ENCODE results near the gene GGNBP2.

GGNBP2 gene

DNA sequence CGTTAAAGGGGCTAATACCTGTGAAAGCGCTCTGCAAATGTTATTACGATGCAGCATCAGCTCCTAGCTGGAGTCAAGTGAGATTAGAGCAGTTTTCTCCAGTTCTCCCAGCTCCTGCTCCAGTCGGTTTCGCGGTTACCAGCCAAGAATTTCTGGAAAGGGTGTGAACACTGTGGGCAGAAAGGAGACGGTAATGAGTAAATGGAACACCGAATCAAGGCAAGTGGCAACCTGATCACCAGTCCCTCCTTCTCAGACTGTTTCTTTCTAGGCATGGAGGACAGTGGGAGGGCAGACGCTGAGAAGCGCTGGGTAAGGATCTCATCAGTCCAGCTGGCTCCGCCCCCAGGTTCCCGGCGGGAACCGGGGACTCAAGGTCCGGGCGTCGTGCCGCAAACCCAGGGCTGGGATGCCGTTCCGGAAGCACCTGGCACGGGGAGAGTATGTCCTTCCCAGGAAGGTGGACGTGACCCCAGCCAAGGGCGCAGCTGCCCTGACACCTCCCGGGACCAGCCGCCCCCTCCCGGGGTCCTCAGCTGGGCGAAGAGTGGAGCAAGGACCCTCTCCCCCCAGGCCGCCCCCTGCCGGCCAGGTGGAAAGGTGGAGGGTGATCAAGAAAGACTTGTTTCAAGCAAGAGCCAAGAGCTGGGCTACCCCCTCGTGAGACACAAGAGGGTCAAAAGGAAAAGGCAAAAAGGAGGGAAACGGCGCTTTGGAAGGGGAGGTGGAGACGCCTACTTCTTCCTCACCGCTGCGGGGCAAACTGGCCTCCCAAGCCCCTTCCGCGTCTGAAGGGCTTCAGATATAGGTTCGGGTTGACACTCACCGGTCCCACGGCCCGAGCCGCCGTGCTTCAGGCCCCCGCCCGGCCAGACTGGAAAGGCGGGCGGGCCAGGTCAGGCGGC lies 10.5 kb upstream of the GGNBP2 start:
- no peaks in the 10 kb centered on the region for H3K36me3 ChIP-seq (ENCODE audit: control insufficient read depth, insufficient read depth, low read length)
- peak overlapping the region; percentile 93 for H3K27ac ChIP-seq
- no peaks in the 10 kb centered on the region for H3K9me3 ChIP-seq (ENCODE audit: control insufficient read depth, low read length)
- peak overlapping the region; percentile 95 for H2AFZ ChIP-seq
- peak overlapping the region; percentile 80 for H3K4me3 ChIP-seq (ENCODE audit: low read depth, low read length)
- peaks cover 3% of the 10 kb centered on the region for H3K79me2 ChIP-seq
- H3K27me3 ChIP-seq (ENCODE audit: control insufficient read depth, insufficient read depth, low read length), result no peaks in the 10 kb centered on the region
- peaks cover 5% of the 10 kb centered on the region for H3K4me1 ChIP-seq
- TF ChIP-seq, protein P1, sequence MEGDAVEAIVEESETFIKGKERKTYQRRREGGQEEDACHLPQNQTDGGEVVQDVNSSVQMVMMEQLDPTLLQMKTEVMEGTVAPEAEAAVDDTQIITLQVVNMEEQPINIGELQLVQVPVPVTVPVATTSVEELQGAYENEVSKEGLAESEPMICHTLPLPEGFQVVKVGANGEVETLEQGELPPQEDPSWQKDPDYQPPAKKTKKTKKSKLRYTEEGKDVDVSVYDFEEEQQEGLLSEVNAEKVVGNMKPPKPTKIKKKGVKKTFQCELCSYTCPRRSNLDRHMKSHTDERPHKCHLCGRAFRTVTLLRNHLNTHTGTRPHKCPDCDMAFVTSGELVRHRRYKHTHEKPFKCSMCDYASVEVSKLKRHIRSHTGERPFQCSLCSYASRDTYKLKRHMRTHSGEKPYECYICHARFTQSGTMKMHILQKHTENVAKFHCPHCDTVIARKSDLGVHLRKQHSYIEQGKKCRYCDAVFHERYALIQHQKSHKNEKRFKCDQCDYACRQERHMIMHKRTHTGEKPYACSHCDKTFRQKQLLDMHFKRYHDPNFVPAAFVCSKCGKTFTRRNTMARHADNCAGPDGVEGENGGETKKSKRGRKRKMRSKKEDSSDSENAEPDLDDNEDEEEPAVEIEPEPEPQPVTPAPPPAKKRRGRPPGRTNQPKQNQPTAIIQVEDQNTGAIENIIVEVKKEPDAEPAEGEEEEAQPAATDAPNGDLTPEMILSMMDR (IDR thresholded peaks at IDR 0.05), result peak; percentile 54
- peak overlapping the region; percentile 85 for H3K4me2 ChIP-seq (ENCODE audit: low read length)
- peak overlapping the region; percentile 47 for H3K9ac ChIP-seq

GRCh38 chr17:36534840-36535668 lies 9.7 kb upstream of the GGNBP2 start, which contains the start of the genes MYO19 and PIGW:
MYO19 (minus strand) TSS chr17:36534868; CDS start chr17:36532538, 2,330 bp downstream.
PIGW (plus strand) TSS chr17:36534987; CDS start chr17:36537102, 2,115 bp downstream.
- TF ChIP-seq, protein P1 (IDR thresholded peaks at IDR 0.05), result peak; percentile 17
- Histone ChIP-seq H3K9me3 (ENCODE audit: control insufficient read depth, low read length) (no peaks in the 10 kb centered on the region), H3K36me3 (ENCODE audit: control insufficient read depth, insufficient read depth, low read length) (no peaks in the 10 kb centered on the region)

DNA sequence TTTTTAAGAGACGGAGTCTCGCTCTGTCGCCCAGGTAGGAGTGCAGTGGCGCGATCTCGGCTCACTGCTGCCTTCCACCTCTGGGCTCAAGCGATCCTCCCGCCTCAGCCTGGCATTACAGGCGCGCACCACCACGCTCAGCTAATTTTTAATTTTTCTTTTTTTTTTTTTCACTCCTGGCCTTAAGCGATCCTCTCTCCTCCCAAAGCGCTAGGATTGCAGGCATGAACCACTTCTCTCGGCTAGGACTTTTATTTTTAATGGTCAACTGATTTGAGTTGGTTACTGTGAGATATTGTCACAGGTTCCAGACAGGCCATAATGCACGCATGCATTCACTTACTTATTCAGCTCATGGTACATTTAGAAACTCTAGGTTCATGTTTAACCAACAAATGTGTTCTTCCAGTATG lies 9.0 kb upstream of the GGNBP2 start:
- Histone ChIP-seq H2AFZ (peak overlapping the region; percentile 95), H3K79me2 (peaks cover 6% of the 10 kb centered on the region), H3K4me2 (ENCODE audit: low read length) (peak overlapping the region; percentile 85), H3K27me3 (ENCODE audit: control insufficient read depth, insufficient read depth, low read length) (no peaks in the 10 kb centered on the region), H3K9ac (peak overlapping the region; percentile 47), H3K27ac (peak overlapping the region; percentile 93), H3K36me3 (ENCODE audit: control insufficient read depth, insufficient read depth, low read length) (no peaks in the 10 kb centered on the region), H3K9me3 (ENCODE audit: control insufficient read depth, low read length) (no peaks in the 10 kb centered on the region), H3K4me1 (peaks cover 5% of the 10 kb centered on the region), H3K4me3 (ENCODE audit: low read depth, low read length) (peak overlapping the region; percentile 80)
- TF ChIP-seq, protein P1 (IDR thresholded peaks at IDR 0.05), result no peak

More at GRCh38 chr17:36534840-36535668, 9.7 kb upstream of the GGNBP2 start, which contains the start of the genes MYO19 and PIGW:
- no peaks in the 10 kb centered on the region for H3K27me3 ChIP-seq (ENCODE audit: control insufficient read depth, insufficient read depth, low read length)
- H3K27ac ChIP-seq, result peak within 1 kb of the TSS; percentile 93
- H2AFZ ChIP-seq, result peak within 1 kb of the TSS; percentile 95
- H3K4me1 ChIP-seq, result peaks cover 5% of the 10 kb centered on the region
- H3K79me2 ChIP-seq, result peaks cover 3% of the 10 kb centered on the region
- H3K9ac ChIP-seq, result peak within 1 kb of the TSS; percentile 47
- peak within 1 kb of the TSS; percentile 85 for H3K4me2 ChIP-seq (ENCODE audit: low read length)
- H3K4me3 ChIP-seq (ENCODE audit: low read depth, low read length), result peak within 1 kb of the TSS; percentile 80

- Histone ChIP-seq H3K4me2 (ENCODE audit: low read length) (no peak overlapping the region), H3K9me3 (ENCODE audit: control insufficient read depth, low read length) (no peaks in the 10 kb centered on the region), H3K27ac (no peak overlapping the region), H3K36me3 (ENCODE audit: control insufficient read depth, insufficient read depth, low read length) (no peaks in the 10 kb centered on the region), H3K27me3 (ENCODE audit: control insufficient read depth, insufficient read depth, low read length) (no peaks in the 10 kb centered on the region), H3K4me3 (ENCODE audit: low read depth, low read length) (no peak overlapping the region), H3K4me1 (peaks cover 10% of the 10 kb centered on the region), H2AFZ (no peak overlapping the region), H3K79me2 (peaks cover 18% of the 10 kb centered on the region), H3K9ac (no peak overlapping the region)
- TF ChIP-seq, protein P1 (IDR thresholded peaks at IDR 0.05), result no peak
Observed at GRCh38 chr17:36540696-36541095, 4.0 kb upstream of the GGNBP2 start.

All from parathyroid adenoma (tissue), 2 donors.